GM10248 (cell line): ENCODE results near the gene NFE2.
"Not testable (repeated sequence)": the region's sequence is repeated elsewhere in the genome, so short reads cannot be mapped to it uniquely, and the experiment has no call there.

ENCODE experiments used
- CTCF ChIA-PET: fragments of 300-600 bp; sonication (Branson Sonifier 250); formaldehyde crosslinking; extraction: SDS; loops from one replicate; lab custom pipeline; 2021; ENCODE audit warnings: antibody characterized with exemption; lab: Yijun Ruan, JAX
- POLR2A ChIA-PET: fragments of 350-650 bp; sonication (Branson Sonifier 250); formaldehyde crosslinking; extraction: SDS; loops from one replicate; lab custom pipeline; 2020; ENCODE audit warnings: antibody characterized with exemption; lab: Yijun Ruan, JAX
- DNase-seq: peaks from one replicate; pipeline ENCODE4 v3.0.0; 2012; ENCODE audit errors: extremely low spot score
- TF ChIP-seq, protein P1 (sequence below): IDR thresholded peaks from 2 replicates; pipeline ENCODE4 v1.5.1; 2012; ENCODE audit warnings: mild to moderate bottlenecking, low read depth; ENCODE audit errors: extremely low read depth, missing control alignments, control extremely low read depth

Gene NFE2

DNA sequence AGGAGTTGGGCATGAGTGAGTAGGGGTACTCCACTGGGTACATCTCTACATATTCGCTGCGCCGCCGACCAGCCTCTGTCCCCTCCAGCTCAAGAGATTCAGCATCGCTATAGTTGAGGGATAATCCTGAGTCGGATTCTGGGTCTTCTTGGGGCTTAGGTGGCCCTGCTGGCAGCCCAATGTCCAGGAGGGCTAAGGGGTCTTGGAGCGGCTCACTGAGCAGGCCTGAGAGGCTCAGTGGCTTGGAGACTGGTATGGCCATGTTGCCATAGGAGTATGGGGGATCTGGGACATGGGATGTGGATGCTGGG is 7.9 kb downstream of the NFE2 start:
- ChIA-PET POLR2A (interaction anchor here (1.0 to 5.8 kb wide), 3 partner anchors 12 to 237 kb away, joined by 3 to 49 read pairs (median 4); partner anchors contain the start of genes CBX5, COPZ1 and HNRNPA1), CTCF (interaction anchor here (0.8 to 7.4 kb wide), 28 partner anchors 8 to 107 kb away, joined by 3 to 69 read pairs (median 10); partner anchors contain the start of gene COPZ1)
- no peak for DNase-seq
- TF ChIP-seq, protein P1, sequence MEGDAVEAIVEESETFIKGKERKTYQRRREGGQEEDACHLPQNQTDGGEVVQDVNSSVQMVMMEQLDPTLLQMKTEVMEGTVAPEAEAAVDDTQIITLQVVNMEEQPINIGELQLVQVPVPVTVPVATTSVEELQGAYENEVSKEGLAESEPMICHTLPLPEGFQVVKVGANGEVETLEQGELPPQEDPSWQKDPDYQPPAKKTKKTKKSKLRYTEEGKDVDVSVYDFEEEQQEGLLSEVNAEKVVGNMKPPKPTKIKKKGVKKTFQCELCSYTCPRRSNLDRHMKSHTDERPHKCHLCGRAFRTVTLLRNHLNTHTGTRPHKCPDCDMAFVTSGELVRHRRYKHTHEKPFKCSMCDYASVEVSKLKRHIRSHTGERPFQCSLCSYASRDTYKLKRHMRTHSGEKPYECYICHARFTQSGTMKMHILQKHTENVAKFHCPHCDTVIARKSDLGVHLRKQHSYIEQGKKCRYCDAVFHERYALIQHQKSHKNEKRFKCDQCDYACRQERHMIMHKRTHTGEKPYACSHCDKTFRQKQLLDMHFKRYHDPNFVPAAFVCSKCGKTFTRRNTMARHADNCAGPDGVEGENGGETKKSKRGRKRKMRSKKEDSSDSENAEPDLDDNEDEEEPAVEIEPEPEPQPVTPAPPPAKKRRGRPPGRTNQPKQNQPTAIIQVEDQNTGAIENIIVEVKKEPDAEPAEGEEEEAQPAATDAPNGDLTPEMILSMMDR, result no peak

DNA sequence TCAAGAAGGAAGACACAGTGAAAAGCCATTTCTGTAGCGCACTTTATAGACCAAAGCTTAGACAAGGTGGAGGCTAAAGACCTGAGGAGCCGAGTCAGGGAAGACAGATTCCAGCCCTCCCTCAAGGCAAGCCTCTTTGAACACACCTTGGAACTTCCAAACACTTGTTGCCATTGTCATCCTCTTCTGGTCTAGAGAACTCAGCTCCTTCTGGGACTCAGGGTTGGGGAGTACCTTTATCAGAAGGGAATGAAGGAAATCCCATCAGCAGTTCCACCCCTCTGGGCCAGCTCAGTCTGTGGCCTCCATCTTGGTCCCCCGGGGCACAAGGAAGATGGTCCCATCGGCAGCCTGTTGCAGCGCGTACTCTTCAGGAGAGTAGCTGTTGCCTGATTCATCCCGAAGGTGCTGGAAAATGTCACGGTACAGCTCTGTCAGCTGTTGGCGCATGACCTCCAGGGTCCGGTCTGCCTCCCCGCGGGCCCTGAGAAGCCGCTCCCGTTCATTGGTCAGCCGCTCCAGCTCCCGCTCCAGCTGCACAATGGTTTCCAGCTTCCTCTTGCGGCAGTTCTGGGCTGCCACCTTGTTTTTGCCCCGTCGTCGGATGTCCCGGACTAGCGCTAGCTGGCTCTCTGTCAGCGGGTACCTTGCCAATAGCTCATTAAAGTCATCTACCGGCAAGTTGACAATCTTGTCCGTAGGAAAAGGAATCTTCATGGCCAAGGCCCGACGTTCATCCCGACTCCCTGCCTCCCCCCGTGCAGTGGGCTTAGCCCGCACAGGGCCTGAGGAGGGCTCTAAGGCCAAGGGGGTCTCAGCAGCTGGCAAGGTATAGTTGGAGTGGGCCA is 8.5 kb downstream of the NFE2 start:
- TF ChIP-seq, protein P1, result no peak
- CTCF ChIA-PET, result interaction anchor here (0.8 to 7.4 kb wide), 26 partner anchors 7 to 107 kb away, joined by 3 to 69 read pairs (median 9); partner anchors contain the start of gene COPZ1
- no peak for DNase-seq
- POLR2A ChIA-PET, result interaction anchor here (0.6 to 5.8 kb wide), 8 partner anchors 9 to 241 kb away, joined by 3 to 49 read pairs (median 4); partner anchors contain the start of genes CBX5, COPZ1 and HNRNPA1

DNA sequence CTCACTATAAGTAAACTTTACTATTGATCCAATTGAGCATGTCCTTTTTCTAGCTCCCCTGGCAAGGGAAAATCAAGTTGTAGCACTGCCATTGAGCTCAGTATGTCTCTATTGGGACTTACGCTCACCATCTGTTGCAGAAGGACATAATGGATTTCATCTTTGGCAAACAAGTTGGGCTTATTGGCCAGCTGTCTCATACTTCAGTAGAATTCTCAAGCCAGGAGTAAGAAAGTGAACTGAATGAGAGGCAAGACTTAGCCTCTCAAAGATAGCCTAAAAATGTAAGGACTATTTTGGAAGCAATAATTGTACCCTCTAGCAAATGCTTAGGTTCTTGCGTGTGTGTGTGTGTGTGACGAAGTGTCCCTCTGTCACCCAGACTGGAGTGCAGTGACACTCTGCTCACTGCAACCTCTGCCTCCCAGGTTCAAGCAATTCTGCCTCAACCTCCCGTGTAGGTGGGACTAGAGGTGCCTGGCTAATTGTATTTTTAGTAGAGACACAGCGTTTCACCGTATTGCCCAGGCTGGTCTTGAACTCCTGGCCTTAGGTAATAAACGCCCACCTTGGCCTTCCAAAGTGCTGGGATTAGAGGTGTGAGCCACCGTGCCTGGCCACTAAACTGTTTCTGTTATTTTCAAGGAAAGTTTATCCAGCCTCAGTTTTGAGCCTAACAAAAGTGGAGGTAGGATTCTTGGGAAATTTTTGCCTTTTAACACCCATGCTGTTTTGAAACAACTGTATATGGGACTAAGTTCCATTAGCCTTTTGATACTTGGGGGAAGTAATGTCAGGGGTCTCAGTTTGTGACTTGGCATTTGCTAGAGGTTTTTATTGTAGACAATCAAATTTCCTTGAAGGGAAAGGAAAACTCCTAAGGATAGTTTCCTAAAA is 13.3 kb downstream of the NFE2 start:
- TF ChIP-seq, protein P1, result no peak
- DNase-seq, result no peak
- CTCF ChIA-PET, result interaction anchor here (0.9 to 4.8 kb wide), 9 partner anchors 7 to 92 kb away, joined by 3 to 57 read pairs (median 4); partner anchors contain the start of gene COPZ1
- POLR2A ChIA-PET, result interaction anchor here (0.7 to 5.8 kb wide), 9 partner anchors 7 to 72 kb away, joined by 3 to 49 read pairs (median 4); partner anchors contain the start of genes CBX5, COPZ1 and HNRNPA1

DNA sequence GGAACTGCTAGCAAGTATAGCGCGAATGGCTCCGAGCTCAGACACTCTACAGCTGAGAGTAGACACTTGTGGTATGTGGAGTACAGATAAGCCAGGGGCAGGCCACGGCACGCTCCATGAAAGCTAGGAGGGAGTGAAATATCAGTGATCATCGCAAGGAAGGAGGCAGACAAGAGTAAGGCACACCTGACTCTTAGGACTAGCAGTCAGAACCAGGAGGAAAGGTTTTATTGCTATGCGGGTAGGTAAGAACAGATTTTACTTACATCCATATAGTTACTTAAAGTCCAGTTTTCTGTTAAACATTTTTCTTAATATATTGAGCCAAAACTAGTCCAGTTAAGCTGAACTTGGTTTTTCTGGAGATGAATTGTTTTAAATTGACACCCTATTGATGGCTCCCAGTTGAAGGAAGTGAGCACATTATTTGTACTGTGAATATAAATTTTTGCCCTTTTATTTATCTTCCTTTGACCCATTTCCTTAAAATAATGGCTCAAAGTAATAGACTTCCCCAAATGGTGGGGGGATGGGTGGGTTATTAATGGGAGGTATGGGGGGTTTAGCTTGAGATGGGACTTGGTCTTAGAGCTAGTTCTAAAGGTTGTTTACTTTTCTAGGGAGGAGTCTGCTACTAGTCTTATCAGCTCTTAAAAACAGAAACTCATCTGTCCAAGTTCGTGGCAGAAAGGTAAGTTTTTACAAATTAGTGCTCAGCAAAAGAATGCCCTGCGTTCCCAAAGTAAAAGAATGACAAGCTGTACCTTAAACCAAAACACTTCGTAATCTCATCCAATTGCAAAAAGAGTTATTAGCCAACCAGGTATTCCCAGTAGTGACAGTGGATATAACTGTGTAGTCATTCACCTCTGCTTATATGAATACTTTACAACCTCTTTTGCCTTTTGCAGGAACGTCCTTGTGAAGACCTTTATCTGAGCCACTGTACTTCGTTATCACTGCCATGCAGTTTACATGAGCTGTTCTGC is 14.5 kb downstream of the NFE2 start:
- ChIA-PET CTCF (interaction anchor here (0.9 to 4.8 kb wide), 10 partner anchors 8 to 93 kb away, joined by 3 to 57 read pairs (median 4); partner anchors contain the start of gene COPZ1), POLR2A (interaction anchor here (0.6 to 1.8 kb wide), 10 partner anchors 10 to 190 kb away, joined by 3 to 9 read pairs (median 4); partner anchors contain the start of gene COPZ1)
- no peak for DNase-seq
- TF ChIP-seq, protein P1, result no peak

DNA sequence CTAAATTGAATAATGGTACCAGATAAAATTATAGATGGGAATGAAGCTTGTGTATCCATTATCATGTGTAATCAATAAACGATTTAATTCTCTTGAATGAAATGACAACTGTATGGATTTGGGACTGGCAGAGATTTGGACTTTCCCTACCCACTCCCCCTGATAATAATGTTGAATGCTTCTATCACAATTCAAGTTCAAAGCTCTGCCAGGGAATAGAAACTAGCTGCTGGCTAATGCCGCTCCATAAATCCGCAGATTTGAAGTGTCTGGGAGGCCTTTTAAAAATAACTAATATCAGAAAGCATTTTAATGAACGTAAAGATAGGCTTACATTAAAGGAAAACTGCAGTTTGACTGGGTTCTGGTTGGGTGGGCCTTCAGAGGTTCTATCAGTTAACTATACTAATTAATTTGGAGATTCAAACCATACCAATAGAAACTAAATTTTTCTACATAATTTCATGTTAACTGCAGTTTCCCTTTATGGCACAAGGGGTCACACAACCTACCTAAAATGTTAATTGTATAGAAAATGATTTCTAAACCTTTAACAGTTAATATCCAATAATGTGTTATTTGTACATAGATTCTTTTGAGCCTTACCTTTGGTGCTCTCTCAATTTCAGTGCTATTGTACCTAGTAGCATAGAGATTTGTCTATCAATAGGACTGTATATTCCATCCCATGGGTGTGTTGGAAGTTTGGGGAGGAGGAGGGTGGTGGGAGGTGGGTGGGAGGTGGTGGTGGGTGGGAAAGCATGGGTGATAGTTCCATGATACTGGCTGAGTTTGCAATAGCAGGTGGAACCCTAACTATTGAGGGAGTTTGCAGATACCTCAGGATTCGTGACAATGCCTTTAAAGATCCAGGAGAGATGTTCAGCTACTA is 15.4 kb downstream of the NFE2 start:
- DNase-seq, result no peak
- ChIA-PET CTCF (interaction anchor here (1.0 to 4.8 kb wide), 9 partner anchors 9 to 94 kb away, joined by 3 to 57 read pairs (median 3); no protein-coding TSS in a partner anchor), POLR2A (interaction anchor here (1.7 to 1.8 kb wide), 2 partner anchors 11 to 74 kb away, joined by 7 to 9 read pairs; no protein-coding TSS in a partner anchor)
- TF ChIP-seq, protein P1, result peak; percentile 5

DNA sequence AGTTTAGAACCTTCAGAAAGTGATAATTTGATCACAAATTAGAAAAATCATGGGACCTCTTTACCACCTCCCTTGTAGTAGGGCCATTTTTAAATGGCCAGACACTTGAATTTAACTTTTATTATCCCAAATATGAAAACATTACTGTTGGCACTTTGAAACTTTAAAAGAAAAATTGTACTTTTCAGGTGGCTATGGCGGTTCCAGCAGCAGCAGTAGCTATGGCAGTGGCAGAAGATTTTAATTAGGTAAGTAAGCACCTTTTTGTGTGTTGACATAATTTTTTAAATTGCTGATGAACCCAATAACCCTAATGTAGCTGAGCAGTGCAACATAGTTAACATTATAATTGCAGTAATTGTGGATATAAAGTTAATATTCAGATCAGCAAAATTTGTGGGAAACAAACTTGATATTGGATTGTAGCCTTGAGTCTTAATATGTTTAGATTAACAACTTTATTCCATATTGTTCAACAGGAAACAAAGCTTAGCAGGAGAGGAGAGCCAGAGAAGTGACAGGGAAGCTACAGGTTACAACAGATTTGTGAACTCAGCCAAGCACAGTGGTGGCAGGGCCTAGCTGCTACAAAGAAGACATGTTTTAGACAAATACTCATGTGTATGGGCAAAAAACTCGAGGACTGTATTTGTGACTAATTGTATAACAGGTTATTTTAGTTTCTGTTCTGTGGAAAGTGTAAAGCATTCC is 16.6 kb downstream of the NFE2 start:
- ChIA-PET CTCF (interaction anchor here (1.0 to 4.8 kb wide), 4 partner anchors 11 to 95 kb away, joined by 3 to 57 read pairs (median 3); no protein-coding TSS in a partner anchor), POLR2A (interaction anchor here (0.7 to 1.2 kb wide), 2 partner anchors 31 to 41 kb away, joined by 3 to 6 read pairs; partner anchors contain the start of gene COPZ1)

More for the DNA sequence above, 16.6 kb downstream of the NFE2 start:
- not testable (repeated sequence) for DNase-seq
